RWPE1 (cell line): Measurements from ENCODE around the gene TMEM219.

ENCODE experiments used
- CTCF ChIA-PET: fragments of 350-600 bp; sonication (Branson Sonifier 250); formaldehyde crosslinking; extraction: SDS; loops from one replicate; lab custom pipeline; 2021; lab: Yijun Ruan, JAX
- POLR2A ChIA-PET: fragments of 400-600 bp; formaldehyde crosslinking; extraction: SDS; loops from one replicate; lab custom pipeline; 2020; ENCODE audit warnings: antibody characterized with exemption; ENCODE audit not compliant: low non-redundant PET; lab: Yijun Ruan, JAX
- DNase-seq: peaks from one replicate; pipeline ENCODE4 v3.0.0; 2012; ENCODE audit warnings: low spot score
- H3K27ac ChIP-seq: fragments of 450-650 bp; 2 replicates; pipeline ENCODE4 v1.5.1; 2017
- CTCF ChIP-seq: fragments of 450-650 bp; conservative IDR thresholded peaks from 2 replicates; pipeline ENCODE4 v1.5.1; 2017; ENCODE audit warnings: low read depth, mild to moderate bottlenecking

Gene TMEM219

DNA sequence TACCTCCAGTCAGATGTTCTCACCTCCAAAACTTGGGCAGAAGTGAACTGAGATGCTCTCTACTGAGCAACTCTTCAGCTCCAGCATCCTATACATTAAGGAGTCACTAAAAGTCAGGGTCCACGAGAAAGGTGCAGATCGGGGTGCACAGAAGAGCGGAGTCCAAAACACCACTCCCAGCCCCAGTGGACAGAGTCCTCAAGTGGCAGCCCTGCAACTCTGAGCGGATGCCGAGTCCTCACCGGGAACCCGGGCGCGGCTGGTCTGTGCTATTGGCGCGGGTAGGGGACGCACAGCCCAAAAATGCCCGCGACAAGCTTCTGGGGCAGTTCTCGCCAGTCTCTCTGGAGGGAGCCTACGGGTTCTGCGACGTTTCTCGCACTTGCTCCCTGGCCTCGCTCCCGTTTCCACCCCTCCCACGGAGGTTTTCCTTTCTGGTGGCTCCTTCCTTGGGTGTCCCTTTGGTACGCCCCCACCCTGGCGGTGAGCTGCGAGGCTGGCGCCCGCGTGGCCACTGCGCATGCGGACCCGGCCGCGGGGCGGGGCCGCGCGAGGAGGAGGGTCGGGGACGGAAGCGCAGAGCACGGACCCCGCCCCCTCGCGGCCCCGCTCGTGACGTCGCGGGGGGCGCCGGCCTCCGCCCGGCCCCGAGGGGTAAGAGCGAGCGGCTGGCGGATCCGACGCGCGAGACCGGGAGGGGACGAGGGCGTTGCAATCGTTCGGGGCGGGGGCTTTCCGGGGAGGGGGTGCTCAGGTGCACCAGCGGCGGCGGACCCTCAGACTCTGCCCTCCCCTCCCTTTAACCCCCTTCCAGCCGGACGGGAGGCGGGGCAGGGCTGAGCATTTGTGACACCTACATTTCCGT is at the start of gene TMEM219:
TMEM219 (plus strand) TSS at position 601 of the 865 bp plus-strand sequence. CDS start 1,065 bp downstream, outside the sequence.
- H3K27ac ChIP-seq = peak within 1 kb of the TSS; percentile 89
- CTCF ChIA-PET = interaction anchor here (0.5 to 1.3 kb wide), 4 partner anchors 11 to 103 kb away, joined by 3 to 8 read pairs (median 4); no protein-coding TSS in a partner anchor
- POLR2A ChIA-PET = interaction anchor here (0.6 to 1.2 kb wide), 5 partner anchors 10 to 171 kb away, joined by 3 to 5 read pairs (median 4); partner anchors contain the start of gene KIF22

GRCh38 chr16:29912087-29912486 is 49.8 kb upstream of the TMEM219 start:
- POLR2A ChIA-PET = interaction anchor here (1.0 kb wide), 1 partner anchor 13 kb away, joined by 4 read pairs; the partner anchor contains the start of gene SEZ6L2
- CTCF ChIA-PET = interaction anchor here (0.5 to 0.9 kb wide), 2 partner anchors 77 to 89 kb away, joined by 3 to 4 read pairs; no protein-coding TSS in a partner anchor
- no peak for DNase-seq
- no peak overlapping the region for H3K27ac ChIP-seq
- no peak for TF ChIP-seq CTCF

More for the DNA sequence above, at the start of gene TMEM219:
- peak; percentile 30; the same call in 1 of the 2 replicates for TF ChIP-seq CTCF
- DNase-seq = peak; percentile 90

- no peak for TF ChIP-seq CTCF
- DNase-seq = no peak
- CTCF ChIA-PET = no interaction called here
- peak overlapping the region; percentile 5; the same call in 1 of the 2 replicates for H3K27ac ChIP-seq
- POLR2A ChIA-PET = no interaction called here
Observed at GRCh38 chr16:29913514-29913913, 48.4 kb upstream of the TMEM219 start.

DNA sequence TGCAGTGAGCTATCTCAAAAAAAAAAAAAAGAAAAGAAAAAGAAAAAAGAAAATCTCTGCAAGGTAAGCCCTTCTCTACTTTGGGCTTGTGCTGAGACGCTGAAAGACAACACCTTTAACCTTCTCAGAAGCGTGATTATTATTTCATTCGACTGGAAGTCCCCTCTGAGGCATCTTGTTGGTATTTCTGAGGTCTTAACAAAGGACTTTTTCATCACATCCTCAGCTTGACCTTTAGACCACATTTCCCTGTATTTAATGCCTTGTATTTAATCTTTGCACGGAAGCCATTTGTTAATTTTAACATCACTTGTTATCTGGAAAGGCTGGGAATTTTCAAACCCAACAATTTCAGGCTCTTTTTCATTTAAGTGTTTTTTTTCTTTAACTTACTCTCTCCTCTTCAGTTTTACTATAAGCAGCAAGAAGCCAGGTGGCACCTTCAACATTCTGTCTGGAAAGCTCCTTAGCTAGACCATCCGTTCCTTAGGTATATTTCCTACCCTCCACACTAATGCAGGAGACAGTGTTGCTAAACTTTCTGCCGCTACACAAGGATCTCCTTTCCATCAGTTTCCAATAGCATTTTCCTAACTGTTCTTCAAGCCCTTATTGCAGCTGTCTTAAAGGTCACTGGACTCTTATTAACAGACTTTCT is 46.2 kb upstream of the TMEM219 start:
- ChIA-PET CTCF (interaction anchor here (0.6 to 1.2 kb wide), 2 partner anchors 90 to 131 kb away, joined by 4 to 5 read pairs; no protein-coding TSS in a partner anchor), POLR2A (interaction anchor here (1.0 kb wide), 1 partner anchor 10 kb away, joined by 3 read pairs; the partner anchor contains the start of gene KCTD13)
- H3K27ac ChIP-seq = no peak overlapping the region

DNA sequence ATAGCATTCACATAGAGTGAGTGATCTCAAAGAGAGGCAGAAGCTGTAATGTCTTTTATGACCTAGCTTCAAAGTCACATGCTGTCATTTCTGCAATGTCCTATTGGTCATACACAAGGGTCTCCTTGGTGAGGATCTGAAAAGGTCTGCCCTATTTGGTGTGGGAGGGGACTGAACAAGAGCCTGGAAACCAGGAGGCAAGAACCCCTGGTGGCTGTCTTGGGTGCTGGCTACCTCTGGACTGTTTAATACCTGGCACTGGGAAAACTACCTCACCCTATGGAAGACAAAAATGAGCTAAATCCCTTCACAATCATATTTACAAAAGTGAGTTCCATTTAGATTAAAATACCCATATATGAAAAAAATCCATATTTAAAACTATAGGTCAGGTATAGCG is 44.9 kb upstream of the TMEM219 start:
- no peak for TF ChIP-seq CTCF
- ChIA-PET POLR2A (interaction anchor here (1.0 kb wide), 1 partner anchor 9 kb away, joined by 3 read pairs; the partner anchor contains the start of gene KCTD13), CTCF (interaction anchor here (0.6 to 1.2 kb wide), 2 partner anchors 89 to 115 kb away, joined by 3 to 5 read pairs; no protein-coding TSS in a partner anchor)
- no peak for DNase-seq
- H3K27ac ChIP-seq = no peak overlapping the region

More for the DNA sequence above, 46.2 kb upstream of the TMEM219 start:
- TF ChIP-seq CTCF = no peak
- DNase-seq = no peak
